ENCODE data around the gene PDXDC1.
"Not testable (repeated sequence)": the region's sequence is repeated elsewhere in the genome, so short reads cannot be mapped to it uniquely, and the experiment has no call there.

Gene PDXDC1, protein sequence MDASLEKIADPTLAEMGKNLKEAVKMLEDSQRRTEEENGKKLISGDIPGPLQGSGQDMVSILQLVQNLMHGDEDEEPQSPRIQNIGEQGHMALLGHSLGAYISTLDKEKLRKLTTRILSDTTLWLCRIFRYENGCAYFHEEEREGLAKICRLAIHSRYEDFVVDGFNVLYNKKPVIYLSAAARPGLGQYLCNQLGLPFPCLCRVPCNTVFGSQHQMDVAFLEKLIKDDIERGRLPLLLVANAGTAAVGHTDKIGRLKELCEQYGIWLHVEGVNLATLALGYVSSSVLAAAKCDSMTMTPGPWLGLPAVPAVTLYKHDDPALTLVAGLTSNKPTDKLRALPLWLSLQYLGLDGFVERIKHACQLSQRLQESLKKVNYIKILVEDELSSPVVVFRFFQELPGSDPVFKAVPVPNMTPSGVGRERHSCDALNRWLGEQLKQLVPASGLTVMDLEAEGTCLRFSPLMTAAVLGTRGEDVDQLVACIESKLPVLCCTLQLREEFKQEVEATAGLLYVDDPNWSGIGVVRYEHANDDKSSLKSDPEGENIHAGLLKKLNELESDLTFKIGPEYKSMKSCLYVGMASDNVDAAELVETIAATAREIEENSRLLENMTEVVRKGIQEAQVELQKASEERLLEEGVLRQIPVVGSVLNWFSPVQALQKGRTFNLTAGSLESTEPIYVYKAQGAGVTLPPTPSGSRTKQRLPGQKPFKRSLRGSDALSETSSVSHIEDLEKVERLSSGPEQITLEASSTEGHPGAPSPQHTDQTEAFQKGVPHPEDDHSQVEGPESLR

GRCh38 chr16:14974656-14975417, at the start of gene PDXDC1:
PDXDC1 (plus strand) TSS chr16:14975026; CDS start chr16:14975200, 174 bp downstream.
- not testable (repeated sequence) for H3K36me3 Mint-ChIP-seq (ENCODE audit: low read depth); H3K27me3 Mint-ChIP-seq (ENCODE audit: low read depth, poor library complexity); H3K9me3 Mint-ChIP-seq
- Mint-ChIP-seq H3K4me1 (peaks cover 37% of the 10 kb centered on the region), H3K27ac (peak within 1 kb of the TSS; percentile 19), H3K4me3 (peak within 1 kb of the TSS; percentile 93)
- peak; percentile 99 for DNase-seq

DNA sequence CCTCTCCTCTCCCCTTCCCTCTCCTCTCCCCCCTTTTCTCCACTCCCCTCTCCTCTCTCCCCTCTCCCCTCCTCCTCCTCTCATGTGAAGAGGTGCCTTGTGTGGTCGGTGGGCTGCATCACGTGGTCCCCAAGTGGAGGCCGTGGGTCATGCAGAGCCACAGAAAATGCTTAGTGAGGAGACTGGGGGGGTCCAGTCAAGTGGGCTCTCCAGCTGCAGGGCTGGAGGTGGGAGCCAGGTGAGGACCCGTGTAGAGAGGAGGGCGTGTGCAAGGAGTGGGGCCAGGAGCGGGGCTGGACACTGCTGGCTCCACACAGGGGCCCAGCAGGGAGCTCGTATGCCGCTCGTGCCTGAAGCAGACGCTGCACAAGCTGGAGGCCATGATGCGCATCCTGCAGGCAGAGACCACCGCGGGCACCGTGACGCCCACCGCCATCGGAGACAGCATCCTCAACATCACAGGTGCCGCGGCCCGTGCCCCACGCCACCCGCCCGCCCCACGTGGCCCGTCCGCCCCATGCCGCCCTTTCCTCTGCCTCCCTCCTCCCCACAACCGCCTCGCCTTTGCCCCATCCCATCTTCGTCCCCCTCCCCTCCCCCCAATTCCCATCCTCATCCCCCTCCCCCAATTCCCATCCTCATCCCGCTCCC, 46.6 kb upstream of the PDXDC1 start:
- not testable (repeated sequence) for H3K36me3 Mint-ChIP-seq (ENCODE audit: low read depth); H3K9me3 Mint-ChIP-seq; H3K4me1 Mint-ChIP-seq; H3K27me3 Mint-ChIP-seq (ENCODE audit: low read depth, poor library complexity); H3K4me3 Mint-ChIP-seq
- peak; percentile 20 for DNase-seq
- H3K27ac Mint-ChIP-seq: peak overlapping the region; percentile 95

DNA sequence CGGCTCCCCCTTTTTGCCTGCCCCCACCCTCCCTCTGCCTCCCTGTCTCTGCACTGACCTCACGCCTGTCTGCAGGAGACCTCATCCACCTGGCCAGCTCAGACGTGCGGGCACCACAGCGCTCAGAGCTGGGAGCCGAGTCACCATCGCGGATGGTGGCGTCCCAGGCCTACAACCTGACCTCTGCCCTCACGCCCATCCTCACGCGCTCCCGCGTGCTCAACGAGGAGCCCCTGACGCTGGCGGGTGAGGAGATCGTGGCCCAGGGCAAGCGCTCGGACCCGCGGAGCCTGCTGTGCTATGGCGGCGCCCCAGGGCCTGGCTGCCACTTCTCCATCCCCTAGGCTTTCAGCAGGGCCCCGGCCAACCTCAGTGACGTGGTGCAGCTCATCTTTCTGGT, 45.6 kb upstream of the PDXDC1 start:
- not testable (repeated sequence) for H3K4me1 Mint-ChIP-seq; H3K27me3 Mint-ChIP-seq (ENCODE audit: low read depth, poor library complexity); H3K27ac Mint-ChIP-seq; DNase-seq; H3K4me3 Mint-ChIP-seq; H3K9me3 Mint-ChIP-seq; H3K36me3 Mint-ChIP-seq (ENCODE audit: low read depth)

DNA sequence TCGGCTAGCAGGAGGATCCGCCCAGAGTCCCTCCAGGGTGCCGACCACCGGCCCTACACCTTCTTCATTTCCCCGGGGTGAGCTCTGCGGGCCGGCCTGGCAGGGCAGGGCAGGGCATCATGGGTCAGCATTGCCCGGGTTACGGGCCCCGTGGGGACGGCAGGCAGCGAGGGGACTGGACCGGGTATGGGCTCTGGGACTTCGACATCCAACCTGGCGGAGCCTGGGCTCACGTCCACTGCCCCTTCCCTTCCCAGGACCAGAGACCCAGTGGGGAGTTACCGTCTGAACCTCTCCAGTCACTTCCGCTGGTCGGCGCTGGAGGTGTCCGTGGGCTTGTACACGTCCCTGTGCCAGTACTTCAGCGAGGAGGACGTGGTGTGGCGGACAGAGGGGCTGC, 44.6 kb upstream of the PDXDC1 start:
- not testable (repeated sequence) for H3K36me3 Mint-ChIP-seq (ENCODE audit: low read depth); H3K27ac Mint-ChIP-seq; H3K4me1 Mint-ChIP-seq; H3K4me3 Mint-ChIP-seq; DNase-seq; H3K27me3 Mint-ChIP-seq (ENCODE audit: low read depth, poor library complexity); H3K9me3 Mint-ChIP-seq

DNA sequence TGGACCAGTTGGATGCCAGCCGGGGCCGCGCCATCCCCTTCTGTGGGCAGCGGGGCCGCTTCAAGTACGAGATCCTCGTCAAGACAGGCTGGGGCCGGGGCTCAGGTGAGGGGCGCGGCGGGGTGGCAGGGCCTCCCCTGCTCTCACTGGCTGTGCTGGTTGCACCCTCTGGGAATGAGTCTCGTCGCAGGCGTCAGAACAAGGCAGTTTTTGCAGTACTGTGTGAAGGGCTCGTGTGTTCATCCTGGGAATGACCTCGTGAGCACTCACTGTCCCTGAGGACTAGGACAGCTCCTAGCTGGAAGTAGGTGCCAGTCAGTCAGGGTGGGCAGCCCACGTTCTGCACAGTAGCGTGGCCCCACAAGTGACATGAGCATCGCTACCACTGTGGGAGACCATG, 43.9 kb upstream of the PDXDC1 start:
- not testable (repeated sequence) for H3K4me1 Mint-ChIP-seq; DNase-seq; H3K4me3 Mint-ChIP-seq; H3K27me3 Mint-ChIP-seq (ENCODE audit: low read depth, poor library complexity); H3K27ac Mint-ChIP-seq; H3K36me3 Mint-ChIP-seq (ENCODE audit: low read depth); H3K9me3 Mint-ChIP-seq

GRCh38 chr16:14932581-14933375, 42.0 kb upstream of the PDXDC1 start:
- not testable (repeated sequence) for H3K4me1 Mint-ChIP-seq; H3K36me3 Mint-ChIP-seq (ENCODE audit: low read depth); H3K27me3 Mint-ChIP-seq (ENCODE audit: low read depth, poor library complexity); H3K9me3 Mint-ChIP-seq; DNase-seq; H3K27ac Mint-ChIP-seq; H3K4me3 Mint-ChIP-seq

GRCh38 chr16:14937143-14937542, 37.7 kb upstream of the PDXDC1 start, which contains the start of gene NPIPA1:
NPIPA1 (plus strand) TSS chr16:14937443; CDS start chr16:14937443, 0 bp downstream.
- not testable (repeated sequence) for DNase-seq; H3K4me1 Mint-ChIP-seq; H3K4me3 Mint-ChIP-seq; H3K27me3 Mint-ChIP-seq (ENCODE audit: low read depth, poor library complexity); H3K27ac Mint-ChIP-seq; H3K9me3 Mint-ChIP-seq; H3K36me3 Mint-ChIP-seq (ENCODE audit: low read depth)

DNA sequence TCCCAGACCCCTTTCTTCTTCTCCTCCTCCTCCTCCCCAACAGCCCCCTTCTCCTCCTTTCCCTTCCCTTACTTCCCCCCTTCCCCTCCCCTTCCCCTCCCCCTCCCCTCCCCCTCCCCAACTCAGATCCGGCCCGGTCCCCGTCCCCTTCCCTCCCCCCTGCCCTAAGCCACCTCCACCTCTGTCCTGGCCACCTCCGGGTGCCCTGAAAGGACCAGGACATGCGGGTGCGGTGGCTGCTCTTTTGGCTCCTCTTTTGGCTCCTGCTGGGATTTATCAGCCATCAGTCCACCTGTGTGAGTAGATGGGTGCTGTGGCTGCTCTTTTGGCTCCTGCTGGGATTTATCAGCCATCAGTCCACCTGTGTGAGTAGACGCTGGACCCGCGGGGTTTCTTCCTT, 36.8 kb upstream of the PDXDC1 start:
- H3K36me3 Mint-ChIP-seq (ENCODE audit: low read depth); H3K4me3 Mint-ChIP-seq; DNase-seq; H3K27me3 Mint-ChIP-seq (ENCODE audit: low read depth, poor library complexity); H3K27ac Mint-ChIP-seq; H3K4me1 Mint-ChIP-seq; H3K9me3 Mint-ChIP-seq: not testable (repeated sequence)

- not testable (repeated sequence) for H3K27me3 Mint-ChIP-seq (ENCODE audit: low read depth, poor library complexity); H3K4me3 Mint-ChIP-seq; H3K27ac Mint-ChIP-seq; H3K4me1 Mint-ChIP-seq; H3K36me3 Mint-ChIP-seq (ENCODE audit: low read depth); H3K9me3 Mint-ChIP-seq; DNase-seq
These were observed 32.1 kb upstream of the PDXDC1 start for GRCh38 chr16:14942686-14943085.
